Stimulated activated CD4-positive, alpha-beta T cell treated with anti-CD3 and anti-CD28 coated beads, Interleukin-1b, Interleukin-23, amount 100 ng/mL, for 1 hour (primary cell): ENCODE measurements around the gene ZDHHC14.

Experiments
- DNase-seq, 2 donors: peaks; one replicate each; pipeline ENCODE4 v3.0.0-alpha.2; 2020; ENCODE audit warnings: low read depth in 2 of 2

ZDHHC14 gene

DNA sequence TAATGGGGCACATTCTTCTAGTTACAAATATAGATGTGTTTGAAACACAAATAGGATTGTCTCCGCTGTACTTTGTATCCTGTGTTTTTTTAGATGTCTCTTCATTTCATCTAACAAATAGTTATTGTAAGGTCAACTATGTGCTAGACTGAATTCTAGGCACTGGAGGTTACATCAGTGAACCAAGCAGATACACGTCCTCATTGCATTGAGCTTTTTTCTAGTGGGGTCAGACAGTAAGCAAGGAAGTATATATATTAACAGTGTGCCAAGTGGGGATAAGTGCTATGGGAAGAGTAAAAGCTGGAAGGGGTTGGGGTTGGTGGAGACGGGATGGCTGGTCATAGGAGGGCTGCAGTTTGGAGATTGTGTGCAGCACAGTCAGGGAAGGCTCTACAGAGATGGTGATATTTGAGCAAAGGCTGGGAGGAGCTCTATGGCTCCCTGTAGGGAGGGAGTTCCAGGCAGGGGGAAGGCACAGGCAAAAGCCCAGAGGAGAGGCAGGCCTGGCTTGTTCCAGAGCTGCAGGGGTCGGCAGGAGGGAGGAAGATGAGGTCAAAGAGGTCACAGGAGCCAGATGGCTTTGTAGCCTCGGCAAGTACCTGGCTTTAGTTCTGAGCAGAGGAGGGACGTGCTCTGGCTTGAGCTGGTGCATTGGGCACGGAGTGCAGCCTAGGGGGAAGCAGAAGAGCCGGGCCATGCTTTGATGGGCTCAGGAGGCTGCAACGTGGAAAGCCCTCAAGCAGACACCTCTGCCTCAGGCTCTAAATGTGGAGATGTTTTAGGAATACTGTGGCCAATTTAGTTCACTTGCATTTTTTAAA is 152.3 kb downstream of the ZDHHC14 start:
- DNase-seq: no peak

GRCh38 chr6:157534134-157534871 is 153.3 kb downstream of the ZDHHC14 start:
- no peak for DNase-seq

DNA sequence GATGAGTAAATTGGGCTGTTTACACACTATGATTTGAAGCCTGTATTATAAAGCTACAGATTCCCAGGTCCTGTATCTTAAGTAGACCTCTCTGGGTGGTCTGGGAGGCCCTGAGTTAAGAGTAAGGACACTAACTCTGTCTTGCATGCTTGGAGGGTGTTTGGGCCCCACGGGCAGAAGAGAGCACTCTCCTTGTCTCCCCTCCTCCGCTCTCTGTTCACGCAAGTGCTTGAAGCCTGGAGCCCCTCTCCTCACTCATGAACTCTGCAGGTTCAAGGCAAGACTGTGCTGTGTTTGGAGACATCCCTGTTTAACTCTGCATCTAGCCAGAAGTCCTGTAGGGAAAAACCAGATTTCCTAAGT is 154.0 kb downstream of the ZDHHC14 start:
- no peak for DNase-seq

GRCh38 chr6:157535340-157536222 is 154.6 kb downstream of the ZDHHC14 start:
- no peak for DNase-seq

- DNase-seq: no peak
Measured at GRCh38 chr6:157536223-157536545, 155.2 kb downstream of the ZDHHC14 start.

- DNase-seq: no peak
Measured at GRCh38 chr6:157537556-157537955, 156.6 kb downstream of the ZDHHC14 start.

- DNase-seq: no peak
Measured at GRCh38 chr6:157538168-157538567, 157.2 kb downstream of the ZDHHC14 start.

DNA sequence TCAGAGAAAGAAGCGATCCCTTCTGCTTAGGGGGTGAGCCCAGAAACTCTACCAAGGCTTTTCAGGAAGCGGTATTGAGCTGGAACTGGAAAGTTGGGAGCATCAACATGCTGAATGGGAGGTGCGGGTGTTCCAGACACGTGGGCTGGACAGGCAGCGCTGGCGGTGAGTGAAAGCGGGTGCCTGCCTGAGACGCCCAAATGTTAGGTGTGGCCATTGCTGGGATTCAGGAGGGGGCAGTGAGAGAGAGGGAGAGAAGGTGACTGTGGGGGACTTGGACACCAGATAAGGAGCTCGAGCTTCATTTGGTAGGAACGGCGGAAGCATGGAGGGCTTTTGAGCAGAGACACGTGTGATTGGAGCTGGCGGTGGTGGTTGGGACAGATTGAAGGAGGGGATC is 157.7 kb downstream of the ZDHHC14 start:
- no peak for DNase-seq

DNA sequence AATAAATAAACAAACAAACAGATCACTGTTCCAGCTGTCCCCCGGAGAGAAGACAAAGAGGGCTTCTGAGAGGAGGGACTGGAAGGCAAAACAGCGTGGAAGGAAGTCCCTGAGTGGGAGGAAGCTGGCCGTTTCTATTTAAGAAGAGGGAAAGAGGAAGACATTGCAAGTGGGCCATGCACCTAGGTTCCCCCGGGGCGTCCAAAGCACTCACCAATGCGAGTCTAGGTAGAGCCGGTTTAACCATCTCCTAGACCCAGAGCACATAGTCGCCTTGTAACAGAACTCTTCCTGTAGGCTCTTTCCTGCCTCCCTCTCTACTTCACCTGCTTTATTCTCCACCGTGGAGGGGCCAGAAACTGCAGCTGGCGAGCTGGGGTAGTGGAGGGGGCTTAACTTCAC is 158.4 kb downstream of the ZDHHC14 start:
- DNase-seq: no peak

GRCh38 chr6:157539900-157540752 is 159.1 kb downstream of the ZDHHC14 start:
- no peak for DNase-seq

DNA sequence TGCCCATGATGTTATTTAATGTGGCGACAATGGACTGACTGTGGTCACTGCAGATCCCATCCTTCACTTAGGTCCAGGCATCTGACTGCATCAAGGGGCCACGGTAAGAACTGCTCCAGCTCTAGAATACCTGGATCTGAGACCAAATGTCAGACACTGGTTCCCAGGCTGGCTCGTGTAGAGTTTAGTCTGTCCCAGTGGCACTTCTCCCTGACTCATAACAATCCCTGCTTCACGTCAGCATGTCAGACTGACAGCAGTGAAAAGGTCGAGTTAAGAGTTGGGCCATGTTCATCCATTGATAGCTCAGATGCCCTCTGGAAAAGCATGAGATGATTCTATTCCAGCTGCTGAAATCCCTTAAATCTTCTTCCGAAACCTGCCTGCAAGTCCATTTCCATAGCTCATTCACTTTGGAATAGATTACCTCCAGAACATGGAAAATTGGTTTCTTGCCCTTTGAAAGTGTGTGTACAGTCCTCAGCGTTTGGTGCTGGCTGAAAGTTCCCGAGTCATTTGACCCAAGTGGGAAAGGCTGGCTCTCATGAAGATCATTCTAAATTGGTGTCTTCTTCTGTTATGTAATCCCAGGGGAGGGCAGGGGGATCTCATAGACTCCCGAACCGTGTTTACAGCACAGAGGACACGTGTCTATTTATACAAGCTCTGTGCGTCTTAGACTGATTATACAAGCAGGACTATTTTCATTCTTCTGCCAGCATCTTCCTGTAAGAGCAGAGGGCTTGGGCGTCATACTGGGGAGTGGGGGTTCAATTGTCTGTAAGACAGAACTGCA is 160.8 kb downstream of the ZDHHC14 start:
- DNase-seq: no peak

GRCh38 chr6:157542414-157543160 is 161.6 kb downstream of the ZDHHC14 start:
- DNase-seq: no peak

GRCh38 chr6:157546321-157546720 is 165.3 kb downstream of the ZDHHC14 start:
- DNase-seq: no peak

GRCh38 chr6:157547112-157547511 is 166.1 kb downstream of the ZDHHC14 start:
- DNase-seq: no peak

GRCh38 chr6:157548635-157549467 is 167.9 kb downstream of the ZDHHC14 start:
- DNase-seq: no peak

- DNase-seq: no peak
Measured at GRCh38 chr6:157549468-157549745, 168.4 kb downstream of the ZDHHC14 start.

- DNase-seq: no peak
Measured at GRCh38 chr6:157550114-157550989, 169.4 kb downstream of the ZDHHC14 start.
